ENCODE data around the gene CNR1.

DNA sequence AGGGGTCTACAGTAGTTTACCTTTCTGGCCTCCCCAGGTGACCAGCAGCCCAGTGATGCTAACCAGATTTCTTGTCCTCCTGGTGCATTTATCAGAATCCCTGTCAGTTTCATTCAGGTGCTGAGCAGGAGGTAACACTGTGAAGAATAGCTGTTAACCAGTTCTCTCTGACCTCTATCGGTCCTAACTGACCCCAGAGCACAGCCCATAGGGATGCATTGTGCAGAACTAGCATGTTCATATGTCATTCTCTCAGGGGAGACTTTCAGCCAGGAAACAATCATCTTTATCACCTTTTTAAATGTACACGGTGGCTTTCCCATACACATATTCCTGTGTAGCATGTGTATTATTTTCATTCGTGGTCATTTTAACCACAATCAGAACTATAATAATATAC, 49.9 kb downstream of the CNR1 start:
- TF ChIP-seq EZH2 (IDR thresholded peaks at IDR 0.05) (no peak), FOXP2 (optimal IDR thresholded peaks at IDR 0.05; ENCODE audit: control extremely low read depth, extremely low read length, insufficient read depth) (no peak), POLR2AphosphoS5 (IDR thresholded peaks at IDR 0.05; ENCODE audit: borderline replicate concordance, low read depth, low read length) (no peak)
